DND-41 (cell line): ENCODE results near the gene ARSB.

Experiments used
- ATAC-seq: fragments of 200-7000 bp; cut with Tn5 transposase; 3 replicates; pipeline ENCODE4 v1.9.1; 2021; ENCODE audit warnings: low read depth; ENCODE audit not compliant: insufficient read depth
- DNase-seq: peaks from one replicate; pipeline ENCODE4 v3.0.0-alpha.2; 2020
- H2AFZ ChIP-seq: 2 replicates; pipeline ENCODE4 v1.6.0; 2012; ENCODE audit warnings: low read depth, low read length
- H3K27ac ChIP-seq: 2 replicates; pipeline ENCODE4 v1.5.1; 2012; ENCODE audit warnings: low read length, inconsistent platforms
- H3K27me3 ChIP-seq: fragments of 200-600 bp; sonication (generic); 2 replicates; pipeline ENCODE4 v1.6.0; 2012; ENCODE audit warnings: low read length, mild to moderate bottlenecking, inconsistent platforms; ENCODE audit not compliant: insufficient read depth, poor library complexity
- H3K36me3 ChIP-seq: 2 replicates; pipeline ENCODE4 v1.5.1; 2012; ENCODE audit warnings: low read length, inconsistent platforms; ENCODE audit not compliant: insufficient read depth
- H3K4me1 ChIP-seq: 2 replicates; pipeline ENCODE4 v1.5.1; 2012; ENCODE audit warnings: mild to moderate bottlenecking, low read length; ENCODE audit not compliant: insufficient read depth
- H3K4me2 ChIP-seq: 2 replicates; pipeline ENCODE4 v1.6.0; 2012; ENCODE audit warnings: mild to moderate bottlenecking, moderate library complexity, low read length, inconsistent platforms; ENCODE audit not compliant: insufficient read depth
- H3K4me3 ChIP-seq, 2 experiments: fragments of 200-600 bp in 1 of 2; shearing (Covaris generic) in 1 of 2; 2 replicates each; pipeline ENCODE4 v1.5.1; 2012 to 2016; ENCODE audit warnings: inconsistent platforms in 2 of 2, low read length in 2 of 2, mild to moderate bottlenecking in 2 of 2, low read depth in 1 of 2, moderate library complexity in 1 of 2
- H3K79me2 ChIP-seq: 2 replicates; pipeline ENCODE4 v1.6.0; 2012; ENCODE audit warnings: low read length, inconsistent platforms; ENCODE audit not compliant: insufficient read depth
- H3K9ac ChIP-seq: 2 replicates; pipeline ENCODE4 v1.6.0; 2012; ENCODE audit warnings: low read depth, mild to moderate bottlenecking, inconsistent platforms, low read length, moderate library complexity
- H3K9me3 ChIP-seq: 2 replicates; pipeline ENCODE4 v1.5.1; 2012; ENCODE audit warnings: low read length, moderate library complexity, mild to moderate bottlenecking, inconsistent platforms; ENCODE audit not compliant: insufficient read depth, severe bottlenecking
- H4K20me1 ChIP-seq: 2 replicates; pipeline ENCODE4 v1.6.0; 2012; ENCODE audit warnings: low read length; ENCODE audit not compliant: insufficient read depth
- EZH2 ChIP-seq: IDR thresholded peaks from 3 replicates; pipeline ENCODE4 v1.6.1; 2012; ENCODE audit warnings: borderline replicate concordance, low read depth, mild to moderate bottlenecking, moderate library complexity, low read length, inconsistent platforms; ENCODE audit not compliant: severe bottlenecking
- TF ChIP-seq, protein P1 (sequence below): IDR thresholded peaks from 2 replicates; pipeline ENCODE4 v1.5.1; 2012; ENCODE audit warnings: borderline replicate concordance, low read length, moderate library complexity, mild to moderate bottlenecking; ENCODE audit not compliant: poor library complexity, severe bottlenecking; ENCODE audit errors: extremely low read depth

Gene ARSB

DNA sequence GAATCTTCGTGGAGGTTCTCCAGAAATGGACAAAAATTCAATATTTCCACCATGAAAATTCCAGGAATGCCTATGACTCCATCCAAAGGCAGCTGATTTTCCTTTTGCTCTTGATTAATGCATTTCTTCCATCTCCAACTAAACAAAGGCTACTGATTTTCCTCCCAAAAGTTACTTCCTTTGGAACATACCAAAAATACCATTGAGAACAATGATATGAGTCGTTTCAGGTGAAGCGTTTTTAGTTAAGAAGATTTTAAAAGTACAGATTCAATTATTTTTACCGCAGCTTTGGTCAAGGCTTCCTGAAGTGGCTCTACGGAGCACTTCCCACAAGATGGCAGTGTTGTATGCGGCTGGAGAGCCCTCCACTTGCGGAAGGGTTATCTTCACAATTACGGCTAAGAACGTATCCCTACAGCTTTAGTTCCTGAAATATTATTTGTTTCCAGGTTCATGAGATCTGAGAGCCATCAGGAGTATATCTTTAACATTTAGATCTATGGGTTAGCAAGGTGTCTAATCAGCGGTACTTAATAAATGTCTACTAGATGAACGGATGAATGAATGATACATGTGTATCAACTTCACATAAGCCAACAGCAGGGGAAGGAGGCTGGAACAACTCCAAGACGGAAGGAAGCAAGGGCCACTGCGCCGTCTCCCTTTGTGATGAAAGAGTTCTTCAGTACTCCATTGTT lies 35.9 kb upstream of the ARSB start:
- Histone ChIP-seq H3K27me3 (no peaks in the 10 kb centered on the region), H2AFZ (no peak overlapping the region), H4K20me1 (no peaks in the 10 kb centered on the region), H3K9ac (no peak overlapping the region), H3K36me3 (no peaks in the 10 kb centered on the region), H3K9me3 (no peaks in the 10 kb centered on the region), H3K27ac (no peak overlapping the region), H3K79me2 (no peaks in the 10 kb centered on the region), H3K4me2 (no peak overlapping the region), H3K4me1 (peaks cover 4% of the 10 kb centered on the region; the same call in 1 of the 2 replicates), H3K4me3 (no peak overlapping the region)
- TF ChIP-seq, protein P1, sequence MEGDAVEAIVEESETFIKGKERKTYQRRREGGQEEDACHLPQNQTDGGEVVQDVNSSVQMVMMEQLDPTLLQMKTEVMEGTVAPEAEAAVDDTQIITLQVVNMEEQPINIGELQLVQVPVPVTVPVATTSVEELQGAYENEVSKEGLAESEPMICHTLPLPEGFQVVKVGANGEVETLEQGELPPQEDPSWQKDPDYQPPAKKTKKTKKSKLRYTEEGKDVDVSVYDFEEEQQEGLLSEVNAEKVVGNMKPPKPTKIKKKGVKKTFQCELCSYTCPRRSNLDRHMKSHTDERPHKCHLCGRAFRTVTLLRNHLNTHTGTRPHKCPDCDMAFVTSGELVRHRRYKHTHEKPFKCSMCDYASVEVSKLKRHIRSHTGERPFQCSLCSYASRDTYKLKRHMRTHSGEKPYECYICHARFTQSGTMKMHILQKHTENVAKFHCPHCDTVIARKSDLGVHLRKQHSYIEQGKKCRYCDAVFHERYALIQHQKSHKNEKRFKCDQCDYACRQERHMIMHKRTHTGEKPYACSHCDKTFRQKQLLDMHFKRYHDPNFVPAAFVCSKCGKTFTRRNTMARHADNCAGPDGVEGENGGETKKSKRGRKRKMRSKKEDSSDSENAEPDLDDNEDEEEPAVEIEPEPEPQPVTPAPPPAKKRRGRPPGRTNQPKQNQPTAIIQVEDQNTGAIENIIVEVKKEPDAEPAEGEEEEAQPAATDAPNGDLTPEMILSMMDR, result peak; percentile 72
- no peak for TF ChIP-seq EZH2
- DNase-seq (peak; percentile 20), ATAC-seq (no peak)

DNA sequence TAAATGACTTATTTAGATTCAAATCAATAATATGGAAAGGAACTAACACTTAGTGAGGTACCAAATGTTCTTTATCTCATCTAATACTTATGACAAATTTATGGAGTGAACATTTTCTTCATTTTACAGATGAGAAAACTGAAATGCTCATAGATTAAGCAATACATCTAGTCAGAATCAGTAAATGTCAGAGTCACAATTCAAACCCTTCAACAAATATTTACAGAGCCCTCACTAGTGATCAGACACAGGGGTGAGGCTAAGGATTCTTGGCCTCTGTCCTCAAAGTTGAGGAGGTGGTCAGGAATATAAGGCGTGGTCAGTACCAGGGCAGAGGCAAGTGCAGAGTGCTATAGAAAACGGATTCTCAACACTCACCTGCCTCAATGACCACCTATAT lies 29.5 kb upstream of the ARSB start:
- H3K36me3 ChIP-seq, result no peaks in the 10 kb centered on the region
- no peaks in the 10 kb centered on the region for H4K20me1 ChIP-seq
- DNase-seq (no peak), ATAC-seq (no peak)
- no peaks in the 10 kb centered on the region for H3K4me1 ChIP-seq
- no peak overlapping the region for H3K9ac ChIP-seq
- H3K79me2 ChIP-seq, result no peaks in the 10 kb centered on the region
- TF ChIP-seq EZH2, result no peak
- TF ChIP-seq, protein P1, result no peak
- H3K4me3 ChIP-seq, result no peak overlapping the region
- H3K27me3 ChIP-seq, result peaks cover 5% of the 10 kb centered on the region
- no peak overlapping the region for H2AFZ ChIP-seq
- no peak overlapping the region for H3K4me2 ChIP-seq
- no peak overlapping the region for H3K27ac ChIP-seq
- H3K9me3 ChIP-seq, result peaks cover 3% of the 10 kb centered on the region

DNA sequence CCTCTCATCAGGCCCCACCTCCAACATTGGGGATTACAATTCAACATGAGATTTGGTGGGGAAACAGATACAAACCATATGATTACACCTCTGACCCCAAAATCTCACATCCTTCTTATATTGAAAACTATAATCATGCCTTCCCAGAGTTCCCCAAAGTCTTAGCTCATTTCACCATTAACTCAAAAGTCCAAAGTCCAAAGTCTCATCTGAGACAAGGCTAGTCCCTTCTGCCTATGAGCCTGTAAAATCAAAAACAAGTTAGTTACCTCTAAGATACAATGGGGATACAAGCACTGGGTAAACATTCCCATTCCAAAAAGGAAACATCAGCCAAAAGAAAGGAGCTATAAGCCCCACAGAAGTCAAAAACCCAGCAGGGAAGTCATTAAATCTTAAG lies 26.8 kb upstream of the ARSB start:
- no peaks in the 10 kb centered on the region for H3K79me2 ChIP-seq
- H3K36me3 ChIP-seq, result no peaks in the 10 kb centered on the region
- ATAC-seq (no peak), DNase-seq (no peak)
- no peak overlapping the region for H3K4me2 ChIP-seq
- TF ChIP-seq, protein P1, result no peak
- no peak for TF ChIP-seq EZH2
- no peaks in the 10 kb centered on the region for H4K20me1 ChIP-seq
- no peak overlapping the region for H2AFZ ChIP-seq
- no peak overlapping the region for H3K27ac ChIP-seq
- H3K9me3 ChIP-seq, result peaks cover 3% of the 10 kb centered on the region
- no peaks in the 10 kb centered on the region for H3K4me1 ChIP-seq
- no peak overlapping the region for H3K4me3 ChIP-seq
- H3K9ac ChIP-seq, result no peak overlapping the region
- peaks cover 8% of the 10 kb centered on the region for H3K27me3 ChIP-seq
